ENCODE measurements around the gene SOX21. TPM values are rescaled to one million over a fixed set of nuclear protein-coding genes. Genes with fewer than 3 reads are reported as not detected.

SOX21 gene
- not detected in 2 replicates for total RNA-seq

GRCh38 chr13:94712287-94712811 lies at the start of gene SOX21:
Gene SOX21 (minus strand): TSS chr13:94712545. CDS start chr13:94712049, 496 bp downstream.

Other genes with a start within 250 kb of the SOX21 start
- gene DCT, start 232.9 kb downstream of the SOX21 start, total RNA-seq: under 0.01 and 0.09 TPM in 2 replicates
- 10.1 and 12.7 TPM in 2 replicates for gene TGDS, start 116.4 kb downstream of the SOX21 start, total RNA-seq
- gene GPR180, start 110.7 kb downstream of the SOX21 start, total RNA-seq: 8.5 and 8.7 TPM in 2 replicates